ENCODE results near the gene SLC18A3. TPM values are rescaled to one million over a fixed set of nuclear protein-coding genes. Genes with fewer than 3 reads are reported as not detected.

The SLC18A3 gene
- total RNA-seq, 1 donor from 2014 or later: 0.34 TPM

- no peaks in the 10 kb centered on the region for H3K36me3 Mint-ChIP-seq
- DNase-seq (ENCODE audit: low spot score in 2 of 2, unreplicated experiment in 2 of 2): peak in 1 of 2 experiments; percentile 16
- H3K27ac Mint-ChIP-seq: no peak overlapping the region
- H3K9me3 Mint-ChIP-seq: no peaks in the 10 kb centered on the region
- H3K27me3 Mint-ChIP-seq (ENCODE audit: low read depth): peaks cover 88% of the 10 kb centered on the region
- H3K4me1 Mint-ChIP-seq: peaks cover 6% of the 10 kb centered on the region
- H3K4me3 Mint-ChIP-seq: no peak overlapping the region
- TF ChIP-seq CTCF (IDR thresholded peaks at IDR 0.05; ENCODE audit: unreplicated experiment): no peak
These were observed 4.7 kb upstream of the SLC18A3 start for GRCh38 chr10:49605216-49605938.

GRCh38 chr10:49605939-49606509, 4.1 kb upstream of the SLC18A3 start:
- peak; percentile 6 to 20 for DNase-seq (ENCODE audit: low spot score in 2 of 2, unreplicated experiment in 2 of 2)
- Mint-ChIP-seq H3K27me3 (ENCODE audit: low read depth) (peaks cover 87% of the 10 kb centered on the region), H3K9me3 (no peaks in the 10 kb centered on the region), H3K36me3 (no peaks in the 10 kb centered on the region), H3K4me1 (peaks cover 6% of the 10 kb centered on the region), H3K4me3 (no peak overlapping the region), H3K27ac (no peak overlapping the region)
- no peak for TF ChIP-seq CTCF (IDR thresholded peaks at IDR 0.05; ENCODE audit: unreplicated experiment)

GRCh38 chr10:49606981-49607535, 3.1 kb upstream of the SLC18A3 start:
- TF ChIP-seq CTCF (IDR thresholded peaks at IDR 0.05; ENCODE audit: unreplicated experiment): no peak
- H3K36me3 Mint-ChIP-seq: no peaks in the 10 kb centered on the region
- peaks cover 11% of the 10 kb centered on the region for H3K4me1 Mint-ChIP-seq
- H3K27me3 Mint-ChIP-seq (ENCODE audit: low read depth): peaks cover 92% of the 10 kb centered on the region
- peak; percentile 85 to 94 for DNase-seq (ENCODE audit: low spot score in 2 of 2, unreplicated experiment in 2 of 2)
- no peak overlapping the region for H3K27ac Mint-ChIP-seq
- H3K4me3 Mint-ChIP-seq: no peak overlapping the region
- H3K9me3 Mint-ChIP-seq: no peaks in the 10 kb centered on the region

- peaks cover 93% of the 10 kb centered on the region for H3K27me3 Mint-ChIP-seq (ENCODE audit: low read depth)
These were observed 1.7 kb upstream of the SLC18A3 start for GRCh38 chr10:49608166-49609005.

More at GRCh38 chr10:49608166-49609005, 1.7 kb upstream of the SLC18A3 start:
- peaks cover 12% of the 10 kb centered on the region for H3K4me1 Mint-ChIP-seq
- no peaks in the 10 kb centered on the region for H3K9me3 Mint-ChIP-seq
- peak in 1 of 2 experiments; percentile 6 for DNase-seq (ENCODE audit: low spot score in 2 of 2, unreplicated experiment in 2 of 2)
- no peaks in the 10 kb centered on the region for H3K36me3 Mint-ChIP-seq
- H3K27ac Mint-ChIP-seq: no peak overlapping the region
- no peak for TF ChIP-seq CTCF (IDR thresholded peaks at IDR 0.05; ENCODE audit: unreplicated experiment)
- H3K4me3 Mint-ChIP-seq: peak overlapping the region; percentile 34

All from mesothelial cell of epicardium (in vitro differentiated cells).